ENCODE results near the gene CRYBB3.

DNA sequence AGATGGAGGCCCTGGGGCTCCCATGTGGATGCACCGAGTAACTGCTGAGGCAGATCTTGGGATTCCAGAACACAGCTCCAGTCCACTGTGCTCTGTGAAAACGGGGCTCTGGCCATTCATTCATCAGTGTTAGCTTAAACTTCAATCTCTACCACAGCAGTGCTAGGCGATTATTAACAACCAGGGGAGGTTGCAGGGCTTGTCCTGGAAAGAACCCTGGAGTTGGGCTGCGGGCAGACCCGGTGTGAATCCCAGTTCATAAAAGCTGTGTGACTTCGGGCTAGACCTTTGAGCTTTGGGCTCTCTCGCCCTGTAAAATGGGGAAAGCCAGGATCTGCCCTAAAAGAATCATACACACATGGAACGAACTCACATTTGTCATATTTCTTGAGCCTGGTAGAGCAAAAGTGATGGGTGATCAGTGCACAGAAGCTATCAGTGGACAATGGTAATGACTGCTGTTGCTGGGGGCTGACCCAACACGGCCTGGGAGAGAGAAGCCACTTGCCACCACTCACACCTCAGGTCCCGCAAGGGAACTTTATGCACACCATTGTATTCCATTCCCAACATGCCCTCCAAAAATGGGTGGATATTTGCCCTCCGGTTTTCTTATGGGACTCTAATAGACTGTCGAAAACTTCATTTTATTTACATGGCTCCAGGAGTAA, 15.6 kb upstream of the CRYBB3 start:
- TF ChIP-seq TAF1 (IDR thresholded peaks at IDR 0.05; ENCODE audit: borderline replicate concordance, insufficient read depth, low read length): no peak
- TF ChIP-seq POLR2AphosphoS5 (IDR thresholded peaks at IDR 0.05; ENCODE audit: low read depth, low read length): no peak
- TF ChIP-seq, protein P1, sequence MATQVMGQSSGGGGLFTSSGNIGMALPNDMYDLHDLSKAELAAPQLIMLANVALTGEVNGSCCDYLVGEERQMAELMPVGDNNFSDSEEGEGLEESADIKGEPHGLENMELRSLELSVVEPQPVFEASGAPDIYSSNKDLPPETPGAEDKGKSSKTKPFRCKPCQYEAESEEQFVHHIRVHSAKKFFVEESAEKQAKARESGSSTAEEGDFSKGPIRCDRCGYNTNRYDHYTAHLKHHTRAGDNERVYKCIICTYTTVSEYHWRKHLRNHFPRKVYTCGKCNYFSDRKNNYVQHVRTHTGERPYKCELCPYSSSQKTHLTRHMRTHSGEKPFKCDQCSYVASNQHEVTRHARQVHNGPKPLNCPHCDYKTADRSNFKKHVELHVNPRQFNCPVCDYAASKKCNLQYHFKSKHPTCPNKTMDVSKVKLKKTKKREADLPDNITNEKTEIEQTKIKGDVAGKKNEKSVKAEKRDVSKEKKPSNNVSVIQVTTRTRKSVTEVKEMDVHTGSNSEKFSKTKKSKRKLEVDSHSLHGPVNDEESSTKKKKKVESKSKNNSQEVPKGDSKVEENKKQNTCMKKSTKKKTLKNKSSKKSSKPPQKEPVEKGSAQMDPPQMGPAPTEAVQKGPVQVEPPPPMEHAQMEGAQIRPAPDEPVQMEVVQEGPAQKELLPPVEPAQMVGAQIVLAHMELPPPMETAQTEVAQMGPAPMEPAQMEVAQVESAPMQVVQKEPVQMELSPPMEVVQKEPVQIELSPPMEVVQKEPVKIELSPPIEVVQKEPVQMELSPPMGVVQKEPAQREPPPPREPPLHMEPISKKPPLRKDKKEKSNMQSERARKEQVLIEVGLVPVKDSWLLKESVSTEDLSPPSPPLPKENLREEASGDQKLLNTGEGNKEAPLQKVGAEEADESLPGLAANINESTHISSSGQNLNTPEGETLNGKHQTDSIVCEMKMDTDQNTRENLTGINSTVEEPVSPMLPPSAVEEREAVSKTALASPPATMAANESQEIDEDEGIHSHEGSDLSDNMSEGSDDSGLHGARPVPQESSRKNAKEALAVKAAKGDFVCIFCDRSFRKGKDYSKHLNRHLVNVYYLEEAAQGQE (IDR thresholded peaks at IDR 0.05; ENCODE audit: insufficient read depth in 1 of 2, low read depth in 2 of 2, low read length in 2 of 2): no peak

Data from PFSK-1 (cell line).